DMS114 treated with DMSO at 0.1 percent for 48 hours (cell line): ENCODE data around the gene PRR11.
"Not testable (repeated sequence)": the region's sequence is repeated elsewhere in the genome, so short reads cannot be mapped to it uniquely, and the experiment has no call there.

Source experiments
- DNase-seq: peaks from one replicate; lab custom pipeline; 2025; ENCODE audit not compliant: unreplicated experiment; lab: John Stamatoyannopoulos, UW

The PRR11 gene

GRCh38 chr17:59151591-59151990 lies 4.0 kb upstream of the PRR11 start:
- no peak for DNase-seq

- DNase-seq: no peak
Measured at GRCh38 chr17:59152925-59153324, 2.6 kb upstream of the PRR11 start.

GRCh38 chr17:59154292-59154720 lies 1.2 kb upstream of the PRR11 start:
- no peak for DNase-seq

GRCh38 chr17:59154721-59155438 lies 666 bp upstream of the PRR11 start, which contains the start of gene SKA2:
Gene SKA2 (minus strand): TSS chr17:59155186. CDS start chr17:59155163, 23 bp downstream.
- DNase-seq: peak; percentile 100

- no peak for DNase-seq
Measured at GRCh38 chr17:59160157-59161025, 4.8 kb downstream of the PRR11 start.

- DNase-seq: no peak
Measured at GRCh38 chr17:59161477-59161876, 5.9 kb downstream of the PRR11 start.

- no peak for DNase-seq
Measured at GRCh38 chr17:59165933-59166342, 10.4 kb downstream of the PRR11 start.

GRCh38 chr17:59167571-59168001 lies 12.0 kb downstream of the PRR11 start:
- DNase-seq: no peak

- no peak for DNase-seq
Measured at GRCh38 chr17:59172436-59173004, 17.0 kb downstream of the PRR11 start.

GRCh38 chr17:59174671-59175070 lies 19.1 kb downstream of the PRR11 start:
- no peak for DNase-seq

- no peak for DNase-seq
Measured at GRCh38 chr17:59175076-59175475, 19.5 kb downstream of the PRR11 start.

- no peak for DNase-seq
Measured at GRCh38 chr17:59178266-59178985, 22.9 kb downstream of the PRR11 start.

GRCh38 chr17:59179601-59180000 lies 24.1 kb downstream of the PRR11 start:
- not testable (repeated sequence) for DNase-seq

- no peak for DNase-seq
Measured at GRCh38 chr17:59180626-59181025, 25.1 kb downstream of the PRR11 start.

GRCh38 chr17:59181481-59181880 lies 25.9 kb downstream of the PRR11 start:
- DNase-seq: no peak

- no peak for DNase-seq
Measured at GRCh38 chr17:59185997-59186396, 30.5 kb downstream of the PRR11 start.

GRCh38 chr17:59186850-59187249 lies 31.3 kb downstream of the PRR11 start:
- DNase-seq: no peak

- DNase-seq: no peak
Measured at GRCh38 chr17:59190806-59191205, 35.3 kb downstream of the PRR11 start.

- no peak for DNase-seq
Measured at GRCh38 chr17:59193336-59193862, 37.9 kb downstream of the PRR11 start.

- DNase-seq: no peak
Measured at GRCh38 chr17:59199398-59199797, 43.9 kb downstream of the PRR11 start.

- DNase-seq: no peak
Measured at GRCh38 chr17:59202320-59202719, 46.8 kb downstream of the PRR11 start.
